HG03565 (cell line): Measurements from ENCODE around the gene SACS.

ENCODE experiments used
- ATAC-seq: cut with Tn5 transposase; IDR thresholded peaks from one replicate; pipeline ENCODE4 v1.9.1; 2021; ENCODE audit warnings: mild to moderate bottlenecking, moderate library complexity; ENCODE audit not compliant: unreplicated experiment

The SACS gene, protein sequence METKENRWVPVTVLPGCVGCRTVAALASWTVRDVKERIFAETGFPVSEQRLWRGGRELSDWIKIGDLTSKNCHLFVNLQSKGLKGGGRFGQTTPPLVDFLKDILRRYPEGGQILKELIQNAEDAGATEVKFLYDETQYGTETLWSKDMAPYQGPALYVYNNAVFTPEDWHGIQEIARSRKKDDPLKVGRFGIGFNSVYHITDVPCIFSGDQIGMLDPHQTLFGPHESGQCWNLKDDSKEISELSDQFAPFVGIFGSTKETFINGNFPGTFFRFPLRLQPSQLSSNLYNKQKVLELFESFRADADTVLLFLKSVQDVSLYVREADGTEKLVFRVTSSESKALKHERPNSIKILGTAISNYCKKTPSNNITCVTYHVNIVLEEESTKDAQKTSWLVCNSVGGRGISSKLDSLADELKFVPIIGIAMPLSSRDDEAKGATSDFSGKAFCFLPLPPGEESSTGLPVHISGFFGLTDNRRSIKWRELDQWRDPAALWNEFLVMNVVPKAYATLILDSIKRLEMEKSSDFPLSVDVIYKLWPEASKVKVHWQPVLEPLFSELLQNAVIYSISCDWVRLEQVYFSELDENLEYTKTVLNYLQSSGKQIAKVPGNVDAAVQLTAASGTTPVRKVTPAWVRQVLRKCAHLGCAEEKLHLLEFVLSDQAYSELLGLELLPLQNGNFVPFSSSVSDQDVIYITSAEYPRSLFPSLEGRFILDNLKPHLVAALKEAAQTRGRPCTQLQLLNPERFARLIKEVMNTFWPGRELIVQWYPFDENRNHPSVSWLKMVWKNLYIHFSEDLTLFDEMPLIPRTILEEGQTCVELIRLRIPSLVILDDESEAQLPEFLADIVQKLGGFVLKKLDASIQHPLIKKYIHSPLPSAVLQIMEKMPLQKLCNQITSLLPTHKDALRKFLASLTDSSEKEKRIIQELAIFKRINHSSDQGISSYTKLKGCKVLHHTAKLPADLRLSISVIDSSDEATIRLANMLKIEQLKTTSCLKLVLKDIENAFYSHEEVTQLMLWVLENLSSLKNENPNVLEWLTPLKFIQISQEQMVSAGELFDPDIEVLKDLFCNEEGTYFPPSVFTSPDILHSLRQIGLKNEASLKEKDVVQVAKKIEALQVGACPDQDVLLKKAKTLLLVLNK (N-terminal part only)

DNA sequence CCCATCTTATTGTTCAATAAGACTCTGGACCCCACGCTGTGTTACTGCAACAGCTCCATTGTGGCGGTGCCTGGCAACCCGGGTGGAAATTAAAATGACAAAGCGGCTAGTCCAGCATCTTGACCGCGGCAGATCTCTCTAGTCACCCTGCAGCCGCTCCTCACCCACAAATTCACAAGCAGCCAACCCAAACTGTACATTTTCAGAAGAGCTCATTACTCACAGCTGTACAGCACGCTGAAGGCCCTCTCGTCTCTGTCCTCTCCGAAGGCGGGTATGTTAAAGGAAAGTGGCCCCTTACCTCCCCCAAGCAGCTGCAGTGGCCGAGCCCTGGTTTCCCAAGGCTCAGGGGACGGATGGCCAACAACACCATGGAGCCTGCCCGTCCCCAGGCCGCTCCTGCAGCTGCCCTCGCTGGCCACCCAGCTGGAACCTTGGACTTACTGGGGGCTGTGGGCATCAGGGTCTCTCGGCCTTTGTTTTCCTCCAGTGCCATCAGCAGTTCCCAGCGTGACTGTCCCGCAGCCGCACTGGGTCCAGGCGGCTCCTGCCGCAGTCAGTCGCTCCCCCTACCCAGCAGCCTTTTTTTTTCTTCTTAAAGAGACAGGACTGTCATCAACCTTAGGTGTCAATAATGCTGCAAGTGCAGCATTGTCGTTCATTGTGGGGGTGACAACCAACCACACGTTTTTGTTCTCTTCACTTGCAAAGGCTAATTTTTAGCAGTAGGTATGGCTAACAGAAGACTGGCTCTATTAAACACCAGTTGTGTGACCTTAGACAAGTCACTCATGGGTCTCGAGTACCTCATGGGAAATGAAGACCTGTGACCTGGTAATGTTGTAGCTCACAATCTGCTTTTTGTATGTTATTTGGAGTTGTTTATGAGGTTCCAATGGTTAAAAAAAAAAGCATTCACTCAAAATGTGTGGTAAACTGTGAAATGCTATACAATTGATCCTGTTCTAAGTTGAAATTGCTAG, at the start of gene SACS:
TSS of gene SACS (minus strand) at position 532 of the 983 bp plus-strand sequence. CDS start 22,463 bp downstream, outside the sequence.
- no peak for ATAC-seq

- ATAC-seq, result no peak
These were observed 46.8 kb upstream of the SACS start for GRCh38 chr13:23480324-23480723.

DNA sequence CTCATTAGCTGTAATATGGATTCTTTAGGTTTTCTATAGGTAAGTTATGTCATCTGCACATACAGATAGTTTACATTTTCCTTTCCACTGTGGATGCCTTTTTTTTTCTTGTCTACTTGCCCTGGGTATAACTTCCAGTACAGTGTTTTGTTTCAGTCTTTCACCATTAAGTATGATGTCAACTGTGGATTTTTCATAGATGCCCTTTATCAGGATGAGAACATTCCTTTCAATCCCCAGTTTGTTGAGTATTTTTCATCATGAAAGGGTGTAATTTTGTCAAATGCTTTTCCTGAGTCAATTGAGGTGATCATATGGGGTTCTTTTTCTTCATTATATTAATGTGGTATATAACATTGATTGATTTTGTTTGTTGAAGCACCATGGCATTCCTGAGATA, 43.6 kb upstream of the SACS start:
- ATAC-seq, result no peak

- ATAC-seq, result no peak
These were observed 39.7 kb upstream of the SACS start for GRCh38 chr13:23473221-23473620.

DNA sequence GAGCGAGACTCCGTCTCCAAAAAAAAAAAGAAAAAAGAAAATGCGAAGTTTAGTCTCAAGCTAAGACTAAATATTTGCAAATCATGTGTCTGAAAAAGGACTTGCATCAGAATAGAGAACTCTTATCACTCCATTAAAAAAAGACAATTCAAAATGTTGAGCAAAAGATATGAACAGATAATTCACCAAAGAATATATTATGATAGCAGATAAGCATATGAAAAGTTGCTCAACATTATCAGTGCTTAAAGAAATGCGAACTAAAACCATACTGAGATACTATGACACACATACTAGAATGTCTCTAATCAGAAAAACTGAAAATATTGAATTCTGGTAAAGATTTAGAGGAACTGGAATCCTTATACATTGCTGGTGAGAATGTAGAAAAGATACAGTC, 38.7 kb upstream of the SACS start:
- ATAC-seq, result no peak

DNA sequence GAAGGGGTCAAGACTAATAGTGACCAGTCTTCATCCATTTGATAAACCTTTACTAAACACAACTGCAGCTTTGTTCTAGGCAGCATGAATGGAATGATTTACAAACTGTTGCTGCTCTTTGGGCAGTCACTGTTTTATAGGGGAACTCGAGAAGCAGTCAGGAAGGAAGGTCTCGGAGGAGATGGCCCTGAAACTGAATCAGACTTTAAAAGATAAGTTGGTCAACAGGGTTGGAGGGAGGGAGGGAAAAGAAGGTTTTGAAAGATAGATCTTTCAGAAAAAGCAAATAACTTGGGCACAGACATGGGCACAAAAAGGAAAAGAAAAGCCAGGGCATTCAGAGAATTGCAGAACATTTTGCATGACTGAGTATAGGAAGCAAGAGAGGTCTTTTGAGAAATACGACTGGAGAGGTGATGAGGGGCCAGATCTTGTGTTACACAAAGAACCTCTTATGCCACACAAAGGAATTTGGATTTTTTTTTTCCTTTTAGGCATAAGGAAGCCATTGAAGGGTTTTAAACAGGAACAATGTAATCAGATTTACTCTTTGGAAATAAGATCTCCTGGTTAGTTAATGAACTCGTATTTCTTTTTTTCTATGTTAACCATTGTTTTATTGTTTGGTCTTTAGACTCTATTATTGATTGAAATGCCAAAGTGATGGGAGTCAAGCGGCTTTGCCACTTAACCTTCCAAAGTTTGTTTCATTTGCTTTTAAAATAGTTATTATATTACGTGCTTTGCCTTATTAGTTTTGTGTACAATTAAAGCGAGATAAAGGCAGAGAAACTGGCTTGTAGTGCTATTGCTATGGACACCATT, 37.5 kb upstream of the SACS start:
- ATAC-seq, result no peak

DNA sequence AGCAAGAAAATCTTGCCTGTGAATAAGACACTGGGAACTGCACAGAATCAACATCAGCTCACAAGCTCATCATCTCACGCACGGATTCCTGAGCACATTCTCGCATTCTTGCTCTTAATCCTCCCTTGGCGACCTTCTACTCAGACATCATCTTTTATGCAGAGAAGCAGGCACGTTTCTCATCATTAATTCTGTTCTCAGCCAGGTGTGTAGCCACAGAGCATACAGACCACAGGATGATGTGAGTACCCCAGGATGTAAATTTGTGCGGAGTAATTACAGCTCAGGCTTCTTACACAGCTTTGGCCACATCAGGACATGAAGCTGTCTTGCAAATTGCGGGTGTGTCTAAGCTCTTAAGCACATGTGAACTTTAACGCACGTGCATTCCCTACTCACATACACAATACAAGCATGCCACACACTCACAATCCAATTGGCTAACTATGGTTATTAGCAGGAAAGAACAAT, 36.5 kb upstream of the SACS start:
- ATAC-seq, result no peak

DNA sequence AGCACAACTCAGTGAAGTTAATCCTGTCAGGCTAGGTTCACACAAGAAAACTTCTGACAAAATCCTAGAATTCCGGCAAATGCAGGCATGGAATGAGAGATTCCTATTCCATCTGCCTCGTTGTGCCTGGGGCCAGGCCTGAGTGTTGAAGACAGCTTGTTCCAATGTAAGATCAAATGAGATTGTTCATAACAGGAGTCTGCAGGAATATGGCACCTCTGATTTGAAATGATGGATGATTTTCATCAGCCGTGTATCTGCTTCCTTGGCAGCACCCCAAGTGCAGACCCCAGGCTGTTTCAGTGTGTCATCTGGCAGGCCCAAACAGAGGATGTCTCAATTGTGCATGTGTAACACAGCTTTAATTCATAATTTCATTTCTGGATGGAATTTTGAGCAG, 35.3 kb upstream of the SACS start:
- no peak for ATAC-seq

GRCh38 chr13:23467932-23468278, 34.4 kb upstream of the SACS start:
- ATAC-seq, result no peak

DNA sequence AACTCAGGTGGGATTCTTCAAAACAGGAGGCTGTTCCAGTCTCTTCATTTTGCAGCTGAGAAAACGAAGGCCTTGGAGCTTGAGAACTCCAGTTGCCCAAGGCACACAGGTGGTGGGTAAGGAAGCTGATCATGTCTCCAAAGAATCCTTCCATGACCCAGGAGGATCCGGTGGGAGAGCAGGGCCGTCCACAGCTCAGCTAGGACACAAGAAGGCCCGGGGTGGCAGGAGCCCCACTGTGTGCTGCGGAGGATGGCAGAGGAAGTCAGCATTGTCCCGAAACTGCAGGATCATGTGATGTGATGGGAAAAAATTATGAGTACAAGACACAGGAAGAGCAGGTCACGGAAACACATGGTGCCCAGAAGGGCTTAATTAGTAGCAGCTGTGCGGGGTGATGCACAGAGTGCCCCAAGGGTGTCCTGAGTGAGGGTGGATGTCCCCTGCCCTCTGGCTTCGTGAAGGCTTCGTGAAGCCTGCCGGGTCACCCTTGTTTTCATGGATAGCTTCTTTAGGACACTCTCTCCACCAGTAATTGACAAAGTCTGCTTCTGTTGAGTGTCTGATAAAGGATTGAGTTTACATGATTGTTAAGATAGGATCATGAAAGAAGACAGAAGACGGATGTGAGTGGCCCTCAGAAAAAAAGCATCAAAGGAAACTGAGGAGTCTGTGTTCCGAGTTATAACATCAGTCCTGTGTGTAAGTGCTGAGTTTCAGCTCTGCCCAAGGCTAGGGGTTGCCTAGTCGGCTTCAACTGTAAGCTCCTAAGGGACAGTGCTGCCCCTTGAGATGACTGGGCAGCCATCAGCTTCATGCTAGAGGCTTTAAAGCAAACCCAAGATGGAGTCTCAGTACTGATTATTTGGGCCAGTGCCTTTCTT, 33.8 kb upstream of the SACS start:
- no peak for ATAC-seq

GRCh38 chr13:23466144-23467002, 32.9 kb upstream of the SACS start:
- peak; percentile 80 for ATAC-seq

DNA sequence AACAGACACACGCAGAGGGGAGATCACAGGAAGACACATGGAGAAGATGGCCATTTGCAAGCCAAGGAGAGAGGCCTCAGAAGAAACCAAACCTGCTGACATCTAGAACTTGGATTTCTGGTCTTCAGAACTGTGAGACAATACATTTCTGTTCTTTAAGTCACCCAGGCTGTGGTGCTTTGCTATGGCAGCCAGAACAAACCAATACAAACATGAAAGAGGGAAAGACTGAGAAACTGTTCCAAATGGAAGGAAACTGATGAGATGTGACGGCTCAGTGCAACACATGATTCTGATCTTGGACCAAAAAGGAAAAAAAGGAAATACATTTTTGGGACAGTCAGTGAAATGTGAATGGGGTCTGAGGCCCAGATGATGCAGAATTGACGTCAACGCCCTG, 30.2 kb upstream of the SACS start:
- no peak for ATAC-seq

- no peak for ATAC-seq
These were observed 29.5 kb upstream of the SACS start for GRCh38 chr13:23462815-23463559.

DNA sequence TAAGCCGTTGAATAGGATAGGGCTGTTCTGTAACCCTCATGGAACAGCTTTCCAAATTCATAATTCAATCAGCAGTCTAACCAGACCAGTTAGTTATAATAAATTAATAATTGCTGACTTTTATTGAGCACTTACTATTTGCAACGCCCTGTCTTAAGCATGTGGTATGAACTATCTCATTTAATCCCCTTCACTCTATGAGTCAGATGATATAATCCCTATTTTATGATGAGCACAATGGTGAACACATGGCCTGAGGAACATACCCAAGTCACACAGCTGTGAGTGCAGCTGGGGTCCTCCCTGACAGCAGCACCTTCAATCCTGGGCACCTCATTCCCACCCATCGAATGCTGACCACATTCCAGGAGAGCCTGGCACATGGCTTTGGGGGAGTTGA, 28.0 kb upstream of the SACS start:
- ATAC-seq, result no peak

GRCh38 chr13:23460921-23461320, 27.4 kb upstream of the SACS start:
- no peak for ATAC-seq

DNA sequence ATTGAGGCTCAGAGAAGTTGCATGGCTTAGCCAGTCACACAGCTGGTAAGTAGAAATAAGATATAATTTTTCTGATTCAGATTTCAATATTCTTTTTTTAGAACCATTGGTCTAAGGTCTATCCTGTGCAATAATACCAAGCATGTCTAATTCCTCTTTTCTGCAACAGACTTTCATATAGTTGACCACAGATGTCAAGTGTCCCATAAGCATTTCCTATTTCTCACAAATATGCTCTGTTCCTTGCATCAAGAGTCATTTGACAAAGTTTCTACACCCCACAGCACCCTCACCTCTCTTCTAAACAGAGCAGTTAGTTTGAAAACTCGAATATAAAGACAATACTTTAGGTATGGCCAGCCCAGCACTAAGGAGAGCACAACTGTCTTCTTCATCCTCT, 26.8 kb upstream of the SACS start:
- ATAC-seq, result peak; percentile 87

DNA sequence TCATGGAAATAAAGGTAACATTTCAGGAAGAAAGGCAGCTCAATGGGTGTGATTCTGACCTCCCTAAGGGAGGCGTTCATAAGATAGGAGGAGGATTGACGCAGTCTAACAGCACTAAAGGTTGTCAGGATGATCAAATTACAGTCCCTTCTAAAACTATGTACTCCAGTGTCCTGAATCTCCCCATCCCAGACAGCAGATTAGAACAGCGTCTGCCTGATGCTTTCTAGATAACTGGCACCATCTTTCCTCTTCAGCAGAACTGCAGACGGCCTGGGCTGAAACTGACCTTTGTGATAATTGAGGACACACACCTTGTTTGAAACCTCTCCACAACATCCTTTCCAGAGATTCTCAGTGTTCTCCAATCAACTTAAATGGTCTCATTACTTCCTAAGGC, 25.5 kb upstream of the SACS start:
- no peak for ATAC-seq
